SU-DHL-6 (cell line): ENCODE results near the gene PROK1.

ENCODE experiments used
- H2AFZ ChIP-seq: fragments of 200-600 bp; sonication (generic); 2 replicates; pipeline ENCODE4 v1.6.1; 2014; ENCODE audit warnings: low read depth, mild to moderate bottlenecking, moderate library complexity, mixed read lengths, antibody characterized with exemption, low read length; ENCODE audit not compliant: severe bottlenecking
- H3F3A ChIP-seq: fragments of 200-600 bp; shearing (Covaris generic); 2 replicates; pipeline ENCODE4 v1.6.0; 2016; ENCODE audit warnings: antibody characterized with exemption, mild to moderate bottlenecking; ENCODE audit not compliant: insufficient read depth
- H3K27ac ChIP-seq: fragments of 200-600 bp; sonication (generic); 2 replicates; pipeline ENCODE4 v1.5.1; 2016; ENCODE audit warnings: low read depth, mild to moderate bottlenecking, low read length, moderate library complexity, mixed read lengths
- H3K27me3 ChIP-seq: fragments of 200-600 bp; sonication (generic), shearing (Covaris generic); 2 replicates; pipeline ENCODE4 v1.6.0; 2014; ENCODE audit warnings: mild to moderate bottlenecking, low read length
- H3K36me3 ChIP-seq: fragments of 200-600 bp; sonication (generic); 2 replicates; pipeline ENCODE4 v1.6.1; 2014; ENCODE audit warnings: mild to moderate bottlenecking, low read length, mixed read lengths
- H3K4me2 ChIP-seq: fragments of 300-600, 200-600 bp; shearing (Covaris generic), sonication (generic); 2 replicates; pipeline ENCODE4 v1.6.0; 2014; ENCODE audit warnings: low read length, low read depth, mild to moderate bottlenecking; ENCODE audit not compliant: poor library complexity, severe bottlenecking
- H3K4me3 ChIP-seq: fragments of 200-600 bp; sonication (generic); 2 replicates; pipeline ENCODE4 v1.5.1; 2014; ENCODE audit warnings: antibody characterized with exemption, low read length, mild to moderate bottlenecking, mixed read lengths; ENCODE audit not compliant: insufficient read depth, poor library complexity, severe bottlenecking
- H3K79me2 ChIP-seq: fragments of 200-600 bp; sonication (generic); 2 replicates; pipeline ENCODE4 v1.6.1; 2014; ENCODE audit warnings: mild to moderate bottlenecking, low read length, moderate library complexity; ENCODE audit not compliant: insufficient read depth
- H3K9ac ChIP-seq: fragments of 200-600 bp; sonication (generic); 2 replicates; pipeline ENCODE4 v1.7.0; 2014; ENCODE audit warnings: mild to moderate bottlenecking, low read length
- H3K9me2 ChIP-seq: fragments of 200-600 bp; sonication (generic); replicated peaks from 2 replicates; pipeline ENCODE4 v1.6.1; 2014; ENCODE audit warnings: low read length; ENCODE audit not compliant: insufficient read depth
- H3K9me3 ChIP-seq: fragments of 200-600 bp; sonication (generic); 2 replicates; pipeline ENCODE4 v1.6.1; 2014; ENCODE audit warnings: low read length, mixed read lengths; ENCODE audit not compliant: insufficient read depth
- H4K20me1 ChIP-seq: fragments of 200-600 bp; sonication (generic); 2 replicates; pipeline ENCODE4 v1.6.1; 2014; ENCODE audit warnings: low read depth, mild to moderate bottlenecking, antibody characterized with exemption, low read length, moderate library complexity, mixed read lengths
- CTCF ChIP-seq: fragments of 200-600 bp; sonication (generic); IDR thresholded peaks from one replicate; pipeline ENCODE4 v1.5.1; 2017; ENCODE audit warnings: antibody characterized with exemption, mild to moderate bottlenecking, low read length, moderate library complexity; ENCODE audit not compliant: insufficient read depth, poor library complexity, severe bottlenecking
- EZH2phosphoT487 ChIP-seq: fragments of 200-600 bp; sonication (generic), shearing (Covaris generic); conservative IDR thresholded peaks from 2 replicates; pipeline ENCODE4 v1.6.1; 2018; ENCODE audit warnings: mild to moderate bottlenecking, antibody characterized with exemption, low read length, moderate library complexity, mixed read lengths

The PROK1 gene

GRCh38 chr1:110484801-110485200 lies 33.9 kb downstream of the PROK1 start:
- H3K4me3 ChIP-seq: no peak overlapping the region
- H4K20me1 ChIP-seq: no peaks in the 10 kb centered on the region
- TF ChIP-seq CTCF (no peak), EZH2phosphoT487 (no peak)
- no peak overlapping the region for H3K4me2 ChIP-seq
- H3K9ac ChIP-seq: no peak overlapping the region
- no peaks in the 10 kb centered on the region for H3K36me3 ChIP-seq
- no peak overlapping the region for H3K27ac ChIP-seq
- H3K79me2 ChIP-seq: no peaks in the 10 kb centered on the region
- no peaks in the 10 kb centered on the region for H3K27me3 ChIP-seq
- no peaks in the 10 kb centered on the region for H3F3A ChIP-seq
- H3K9me3 ChIP-seq: no peaks in the 10 kb centered on the region
- H2AFZ ChIP-seq: no peak overlapping the region
- no peaks in the 10 kb centered on the region for H3K9me2 ChIP-seq

GRCh38 chr1:110485725-110486124 lies 34.8 kb downstream of the PROK1 start:
- no peak overlapping the region for H3K9ac ChIP-seq

GRCh38 chr1:110487726-110488125 lies 36.8 kb downstream of the PROK1 start:
- Histone ChIP-seq H3K9me2 (no peaks in the 10 kb centered on the region), H3K9me3 (no peaks in the 10 kb centered on the region), H3K4me2 (no peak overlapping the region), H3K4me3 (no peak overlapping the region), H2AFZ (no peak overlapping the region), H3K36me3 (no peaks in the 10 kb centered on the region), H3K27me3 (no peaks in the 10 kb centered on the region), H3K9ac (no peak overlapping the region), H4K20me1 (no peaks in the 10 kb centered on the region), H3K27ac (no peak overlapping the region), H3F3A (no peaks in the 10 kb centered on the region), H3K79me2 (no peaks in the 10 kb centered on the region)
- no peak for TF ChIP-seq CTCF
- TF ChIP-seq EZH2phosphoT487: no peak

More at GRCh38 chr1:110485725-110486124, 34.8 kb downstream of the PROK1 start:
- Histone ChIP-seq H3K79me2 (no peaks in the 10 kb centered on the region), H2AFZ (no peak overlapping the region), H3K27ac (no peak overlapping the region), H3K4me2 (no peak overlapping the region), H3K9me3 (no peaks in the 10 kb centered on the region), H3F3A (no peaks in the 10 kb centered on the region), H3K27me3 (no peaks in the 10 kb centered on the region), H3K9me2 (no peaks in the 10 kb centered on the region), H3K36me3 (no peaks in the 10 kb centered on the region), H3K4me3 (no peak overlapping the region), H4K20me1 (no peaks in the 10 kb centered on the region)
- no peak for TF ChIP-seq CTCF
- no peak for TF ChIP-seq EZH2phosphoT487

GRCh38 chr1:110488161-110488560 lies 37.2 kb downstream of the PROK1 start:
- TF ChIP-seq EZH2phosphoT487 (no peak), CTCF (no peak)
- Histone ChIP-seq H3K9me2 (no peaks in the 10 kb centered on the region), H3K79me2 (no peaks in the 10 kb centered on the region), H3K4me3 (no peak overlapping the region), H3K27ac (no peak overlapping the region), H3F3A (no peaks in the 10 kb centered on the region), H3K27me3 (no peaks in the 10 kb centered on the region), H3K9me3 (no peaks in the 10 kb centered on the region), H3K9ac (no peak overlapping the region), H2AFZ (no peak overlapping the region), H3K4me2 (no peak overlapping the region), H3K36me3 (no peaks in the 10 kb centered on the region), H4K20me1 (no peaks in the 10 kb centered on the region)
